CD4-positive, alpha-beta T cell treated with Interleukin-12 subunit alpha and Interleukin-12 subunit beta, for 1 hour (primary cell): ENCODE measurements around the gene GPATCH4.

ENCODE experiments used
- DNase-seq: peaks from one replicate; pipeline ENCODE4 v3.0.0-alpha.2; 2020

The GPATCH4 gene

DNA sequence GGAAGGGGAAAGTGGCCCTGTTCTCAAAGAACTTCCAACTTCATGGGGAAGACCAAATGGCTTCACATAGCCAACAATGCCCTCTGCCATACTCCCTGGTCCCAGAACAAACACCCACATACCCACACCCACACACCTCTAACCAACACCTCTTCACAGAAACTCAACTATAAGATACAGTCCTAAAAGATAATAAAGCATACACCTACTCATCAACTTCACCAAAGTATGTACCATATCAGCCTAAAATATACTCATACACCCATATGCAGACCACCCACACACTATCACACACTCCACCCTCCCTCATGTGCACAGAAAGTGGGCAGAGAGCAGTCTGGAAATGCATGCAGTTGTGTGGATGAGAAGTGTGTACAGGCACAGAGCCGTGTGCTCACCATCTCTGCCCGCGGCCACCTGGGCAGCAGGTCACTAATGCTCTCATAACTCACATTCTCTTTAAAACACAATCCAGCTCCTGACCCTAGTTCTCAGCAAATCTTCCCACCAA, 56.6 kb downstream of the GPATCH4 start:
- DNase-seq = no peak
